NCI-H146 treated with DMSO at 0.1 percent for 48 hours (cell line): ENCODE results near the gene AP3B1.

Experiments
- DNase-seq: peaks from one replicate; lab custom pipeline; 2025; ENCODE audit not compliant: unreplicated experiment; lab: John Stamatoyannopoulos, UW

Gene AP3B1

GRCh38 chr5:77981820-77982219 lies 312.7 kb downstream of the AP3B1 start:
- no peak for DNase-seq

- no peak for DNase-seq
Observed at GRCh38 chr5:77974576-77974975, 319.9 kb downstream of the AP3B1 start.

- DNase-seq, result no peak
Observed at GRCh38 chr5:77973253-77973609, 321.3 kb downstream of the AP3B1 start.

GRCh38 chr5:77972469-77973252 lies 321.8 kb downstream of the AP3B1 start:
- no peak for DNase-seq

- peak; percentile 13 for DNase-seq
Observed at GRCh38 chr5:77971776-77972468, 322.6 kb downstream of the AP3B1 start.

- no peak for DNase-seq
Observed at GRCh38 chr5:77970891-77971290, 323.6 kb downstream of the AP3B1 start.

- DNase-seq, result no peak
Observed at GRCh38 chr5:77963795-77964194, 330.7 kb downstream of the AP3B1 start.

- no peak for DNase-seq
Observed at GRCh38 chr5:77960863-77961396, 333.6 kb downstream of the AP3B1 start.

GRCh38 chr5:77960305-77960704 lies 334.2 kb downstream of the AP3B1 start:
- DNase-seq, result no peak

GRCh38 chr5:77958642-77959330 lies 335.7 kb downstream of the AP3B1 start:
- no peak for DNase-seq

GRCh38 chr5:77957931-77958521 lies 336.5 kb downstream of the AP3B1 start:
- DNase-seq, result no peak

- DNase-seq, result no peak
Observed at GRCh38 chr5:77957516-77957915, 337.0 kb downstream of the AP3B1 start.

GRCh38 chr5:77957081-77957480 lies 337.4 kb downstream of the AP3B1 start:
- DNase-seq, result no peak

GRCh38 chr5:77955577-77955976 lies 338.9 kb downstream of the AP3B1 start:
- no peak for DNase-seq

GRCh38 chr5:77953374-77953773 lies 341.1 kb downstream of the AP3B1 start:
- no peak for DNase-seq

GRCh38 chr5:77952636-77953212 lies 341.8 kb downstream of the AP3B1 start:
- DNase-seq, result no peak
